Panc1 (cell line): ENCODE results near the gene WHRN.

Experiments
- POLR2AphosphoS5 ChIP-seq: IDR thresholded peaks from 2 replicates; pipeline ENCODE4 v1.6.1; 2012; ENCODE audit warnings: mild to moderate bottlenecking, low read depth, low read length, moderate library complexity
- REST ChIP-seq, 2 experiments: IDR thresholded peaks; 2 replicates each; pipeline ENCODE4 v1.6.1; 2011 to 2012; ENCODE audit warnings: low read depth in 2 of 2, control low read depth in 1 of 2, low read length in 1 of 2, mild to moderate bottlenecking in 1 of 2, moderate library complexity in 1 of 2; ENCODE audit not compliant: insufficient read depth in 1 of 2
- SIN3A ChIP-seq: IDR thresholded peaks from 2 replicates; pipeline ENCODE4 v1.6.1; 2012; ENCODE audit warnings: low read depth, mild to moderate bottlenecking, low read length, moderate library complexity, borderline replicate concordance; ENCODE audit not compliant: insufficient read depth
- TCF7L2 ChIP-seq: IDR thresholded peaks from 2 replicates; pipeline ENCODE4 v1.6.1; 2011; ENCODE audit warnings: mild to moderate bottlenecking, low read depth, low read length, inconsistent platforms
- TF ChIP-seq, protein P1 (sequence below): fragments of 450-650 bp; IDR thresholded peaks from 2 replicates; pipeline ENCODE4 v1.5.1; 2017; ENCODE audit warnings: mild to moderate bottlenecking

GRCh38 chr9:114469091-114469853, 36.0 kb downstream of the WHRN start:
- TF ChIP-seq, protein P1, sequence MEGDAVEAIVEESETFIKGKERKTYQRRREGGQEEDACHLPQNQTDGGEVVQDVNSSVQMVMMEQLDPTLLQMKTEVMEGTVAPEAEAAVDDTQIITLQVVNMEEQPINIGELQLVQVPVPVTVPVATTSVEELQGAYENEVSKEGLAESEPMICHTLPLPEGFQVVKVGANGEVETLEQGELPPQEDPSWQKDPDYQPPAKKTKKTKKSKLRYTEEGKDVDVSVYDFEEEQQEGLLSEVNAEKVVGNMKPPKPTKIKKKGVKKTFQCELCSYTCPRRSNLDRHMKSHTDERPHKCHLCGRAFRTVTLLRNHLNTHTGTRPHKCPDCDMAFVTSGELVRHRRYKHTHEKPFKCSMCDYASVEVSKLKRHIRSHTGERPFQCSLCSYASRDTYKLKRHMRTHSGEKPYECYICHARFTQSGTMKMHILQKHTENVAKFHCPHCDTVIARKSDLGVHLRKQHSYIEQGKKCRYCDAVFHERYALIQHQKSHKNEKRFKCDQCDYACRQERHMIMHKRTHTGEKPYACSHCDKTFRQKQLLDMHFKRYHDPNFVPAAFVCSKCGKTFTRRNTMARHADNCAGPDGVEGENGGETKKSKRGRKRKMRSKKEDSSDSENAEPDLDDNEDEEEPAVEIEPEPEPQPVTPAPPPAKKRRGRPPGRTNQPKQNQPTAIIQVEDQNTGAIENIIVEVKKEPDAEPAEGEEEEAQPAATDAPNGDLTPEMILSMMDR, result no peak
- TF ChIP-seq SIN3A, result no peak
- TF ChIP-seq REST (IDR thresholded peaks at IDR 0.05; ENCODE audit: insufficient read depth in 1 of 2, low read depth in 2 of 2, low read length in 1 of 2), result no peak
- no peak for TF ChIP-seq POLR2AphosphoS5
- TF ChIP-seq TCF7L2, result no peak
